WERI-Rb-1 (cell line): ENCODE measurements around the gene OR10AD1.
"Not testable (repeated sequence)": the region's sequence is repeated elsewhere in the genome, so short reads cannot be mapped to it uniquely, and the experiment has no call there.

Source experiments
- DNase-seq: peaks from one replicate; pipeline ENCODE4 v3.0.0-alpha.2; 2020
- H3K27ac ChIP-seq: fragments of 250-450 bp; sonication (Bioruptor Pico); 2 replicates; pipeline ENCODE4 v1.5.1; 2020; ENCODE audit warnings: mild to moderate bottlenecking, moderate library complexity
- H3K27me3 ChIP-seq: fragments of 250-450 bp; sonication (Bioruptor Pico); 2 replicates; pipeline ENCODE4 v1.5.1; 2021; ENCODE audit warnings: mild to moderate bottlenecking, low read depth, moderate library complexity; ENCODE audit not compliant: insufficient read depth, severe bottlenecking
- H3K36me3 ChIP-seq: fragments of 250-450 bp; sonication (Bioruptor Pico); 2 replicates; pipeline ENCODE4 v1.5.1; 2020; ENCODE audit warnings: mild to moderate bottlenecking, moderate library complexity
- H3K4me3 ChIP-seq: 2 replicates; pipeline ENCODE4 v1.5.1; 2011; ENCODE audit warnings: low read depth, mild to moderate bottlenecking, control low read depth, low read length
- H3K9me3 ChIP-seq: fragments of 250-450 bp; sonication (Bioruptor Pico); 2 replicates; pipeline ENCODE4 v1.5.1; 2021; ENCODE audit warnings: mild to moderate bottlenecking, moderate library complexity; ENCODE audit not compliant: severe bottlenecking
- CTCF ChIP-seq: IDR thresholded peaks from 2 replicates; pipeline ENCODE4 v1.5.1; 2011; ENCODE audit warnings: low read depth, mild to moderate bottlenecking, control low read depth, inconsistent platforms, low read length

Gene OR10AD1

GRCh38 chr12:48203192-48203591 lies at the start of gene OR10AD1:
Gene OR10AD1 (minus strand): TSS chr12:48203292. CDS start chr12:48203292, 0 bp downstream.
- no peaks in the 10 kb centered on the region for H3K36me3 ChIP-seq
- DNase-seq, result no peak
- TF ChIP-seq CTCF, result no peak
- peaks cover 36% of the 10 kb centered on the region for H3K27me3 ChIP-seq
- no peak within 1 kb of the TSS for H3K27ac ChIP-seq
- H3K9me3 ChIP-seq, result peaks cover 6% of the 10 kb centered on the region
- H3K4me3 ChIP-seq, result no peak within 1 kb of the TSS

- no peaks in the 10 kb centered on the region for H3K36me3 ChIP-seq
- TF ChIP-seq CTCF, result no peak
- peaks cover 24% of the 10 kb centered on the region for H3K27me3 ChIP-seq
- H3K4me3 ChIP-seq, result no peak overlapping the region
- no peak overlapping the region for H3K27ac ChIP-seq
- DNase-seq, result no peak
- H3K9me3 ChIP-seq, result peaks cover 4% of the 10 kb centered on the region
These were observed 44.3 kb upstream of the OR10AD1 start for GRCh38 chr12:48247181-48247966.

GRCh38 chr12:48237162-48237561 lies 34.1 kb upstream of the OR10AD1 start:
- TF ChIP-seq CTCF, result no peak
- Histone ChIP-seq H3K9me3 (peaks cover 5% of the 10 kb centered on the region), H3K27me3 (peaks cover 20% of the 10 kb centered on the region), H3K27ac (no peak overlapping the region), H3K4me3 (no peak overlapping the region), H3K36me3 (no peaks in the 10 kb centered on the region)
- no peak for DNase-seq

- H3K9me3 ChIP-seq, result no peaks in the 10 kb centered on the region
- no peak for DNase-seq
- H3K4me3 ChIP-seq, result no peak overlapping the region
- H3K27me3 ChIP-seq, result peaks cover 17% of the 10 kb centered on the region
- no peaks in the 10 kb centered on the region for H3K36me3 ChIP-seq
- no peak for TF ChIP-seq CTCF
- no peak overlapping the region for H3K27ac ChIP-seq
These were observed 32.8 kb upstream of the OR10AD1 start for GRCh38 chr12:48235796-48236333.

- not testable (repeated sequence) for H3K36me3 ChIP-seq, DNase-seq, H3K4me3 ChIP-seq, H3K9me3 ChIP-seq, H3K27ac ChIP-seq
- H3K27me3 ChIP-seq, result peaks cover 11% of the 10 kb centered on the region
These were observed 28.3 kb upstream of the OR10AD1 start for GRCh38 chr12:48231169-48231958.

GRCh38 chr12:48224533-48224932 lies 21.4 kb upstream of the OR10AD1 start:
- H3K27ac ChIP-seq, H3K36me3 ChIP-seq, H3K9me3 ChIP-seq, H3K4me3 ChIP-seq, DNase-seq: not testable (repeated sequence)
- peaks cover 16% of the 10 kb centered on the region for H3K27me3 ChIP-seq
